Measurements from ENCODE around the gene PDE4D.
"Not testable (repeated sequence)": the region's sequence is repeated elsewhere in the genome, so short reads cannot be mapped to it uniquely, and the experiment has no call there.

PDE4D gene

GRCh38 chr5:59458321-59458720 is 435.2 kb downstream of the PDE4D start:
- no peak for DNase-seq

- no peak for DNase-seq
These were observed 443.5 kb downstream of the PDE4D start for GRCh38 chr5:59449905-59450644.

GRCh38 chr5:59446356-59446755 is 447.2 kb downstream of the PDE4D start:
- no peak for DNase-seq

GRCh38 chr5:59445741-59446140 is 447.8 kb downstream of the PDE4D start:
- no peak for DNase-seq

GRCh38 chr5:59439303-59439702 is 454.2 kb downstream of the PDE4D start:
- no peak for DNase-seq

GRCh38 chr5:59437176-59437575 is 456.4 kb downstream of the PDE4D start:
- no peak for DNase-seq

- no peak for DNase-seq
These were observed 457.0 kb downstream of the PDE4D start for GRCh38 chr5:59436364-59437148.

GRCh38 chr5:59433174-59433573 is 460.4 kb downstream of the PDE4D start:
- peak; percentile 39 for DNase-seq

- no peak for DNase-seq
These were observed 463.4 kb downstream of the PDE4D start for GRCh38 chr5:59430066-59430685.

- DNase-seq: no peak
These were observed 465.1 kb downstream of the PDE4D start for GRCh38 chr5:59428391-59428790.

GRCh38 chr5:59424515-59424914 is 469.0 kb downstream of the PDE4D start:
- peak; percentile 41 for DNase-seq

- no peak for DNase-seq
These were observed 470.5 kb downstream of the PDE4D start for GRCh38 chr5:59423021-59423420.

- no peak for DNase-seq
These were observed 471.3 kb downstream of the PDE4D start for GRCh38 chr5:59421986-59422941.

GRCh38 chr5:59420596-59420995 is 472.9 kb downstream of the PDE4D start:
- DNase-seq: no peak

- DNase-seq: peak; percentile 40
These were observed 474.7 kb downstream of the PDE4D start for GRCh38 chr5:59418808-59419207.

- DNase-seq: no peak
These were observed 477.1 kb downstream of the PDE4D start for GRCh38 chr5:59416451-59416850.

GRCh38 chr5:59416026-59416425 is 477.5 kb downstream of the PDE4D start:
- no peak for DNase-seq

GRCh38 chr5:59412428-59412827 is 481.1 kb downstream of the PDE4D start:
- DNase-seq: no peak

GRCh38 chr5:59408997-59409396 is 484.5 kb downstream of the PDE4D start:
- not testable (repeated sequence) for DNase-seq

GRCh38 chr5:59407967-59408366 is 485.6 kb downstream of the PDE4D start:
- no peak for DNase-seq

- no peak for DNase-seq
These were observed 491.9 kb downstream of the PDE4D start for GRCh38 chr5:59401637-59402036.

GRCh38 chr5:59394956-59395355 is 498.6 kb downstream of the PDE4D start:
- not testable (repeated sequence) for DNase-seq

Data from NCI-H82 (cell line).